ENCODE measurements around the gene FGFBP1.

Gene FGFBP1

GRCh38 chr4:15914291-15914690 lies 24.2 kb downstream of the FGFBP1 start:
- Histone ChIP-seq H3K27me3 (ENCODE audit: insufficient read depth, low read depth, severe bottlenecking) (no peaks in the 10 kb centered on the region), H3K9me3 (ENCODE audit: severe bottlenecking) (no peaks in the 10 kb centered on the region), H3K36me3 (no peaks in the 10 kb centered on the region), H3K27ac (no peak overlapping the region), H3K4me3 (ENCODE audit: low read depth, low read length) (no peak overlapping the region)
- no peak for TF ChIP-seq CTCF (IDR thresholded peaks at IDR 0.05; ENCODE audit: low read depth, low read length)
- DNase-seq: no peak

GRCh38 chr4:15913631-15913970 lies 24.9 kb downstream of the FGFBP1 start:
- Histone ChIP-seq H3K9me3 (ENCODE audit: severe bottlenecking) (no peaks in the 10 kb centered on the region), H3K27ac (no peak overlapping the region), H3K4me3 (ENCODE audit: low read depth, low read length) (no peak overlapping the region), H3K27me3 (ENCODE audit: insufficient read depth, low read depth, severe bottlenecking) (no peaks in the 10 kb centered on the region), H3K36me3 (no peaks in the 10 kb centered on the region)
- no peak for TF ChIP-seq CTCF (IDR thresholded peaks at IDR 0.05; ENCODE audit: low read depth, low read length)
- no peak for DNase-seq

- TF ChIP-seq CTCF (IDR thresholded peaks at IDR 0.05; ENCODE audit: low read depth, low read length): no peak
- DNase-seq: no peak
These were observed 25.4 kb downstream of the FGFBP1 start for GRCh38 chr4:15912961-15913630.

GRCh38 chr4:15912236-15912635 lies 26.3 kb downstream of the FGFBP1 start:
- Histone ChIP-seq H3K27me3 (ENCODE audit: insufficient read depth, low read depth, severe bottlenecking) (no peaks in the 10 kb centered on the region), H3K9me3 (ENCODE audit: severe bottlenecking) (no peaks in the 10 kb centered on the region), H3K27ac (no peak overlapping the region), H3K36me3 (no peaks in the 10 kb centered on the region), H3K4me3 (ENCODE audit: low read depth, low read length) (no peak overlapping the region)
- no peak for TF ChIP-seq CTCF (IDR thresholded peaks at IDR 0.05; ENCODE audit: low read depth, low read length)
- no peak for DNase-seq

More at GRCh38 chr4:15912961-15913630, 25.4 kb downstream of the FGFBP1 start:
- Histone ChIP-seq H3K9me3 (ENCODE audit: severe bottlenecking) (no peaks in the 10 kb centered on the region), H3K27ac (no peak overlapping the region), H3K36me3 (no peaks in the 10 kb centered on the region), H3K27me3 (ENCODE audit: insufficient read depth, low read depth, severe bottlenecking) (no peaks in the 10 kb centered on the region), H3K4me3 (ENCODE audit: low read depth, low read length) (no peak overlapping the region)

GRCh38 chr4:15910155-15910940 lies 28.2 kb downstream of the FGFBP1 start:
- no peak for TF ChIP-seq CTCF (IDR thresholded peaks at IDR 0.05; ENCODE audit: low read depth, low read length)
- H3K36me3 ChIP-seq: no peaks in the 10 kb centered on the region
- no peaks in the 10 kb centered on the region for H3K27me3 ChIP-seq (ENCODE audit: insufficient read depth, low read depth, severe bottlenecking)
- H3K9me3 ChIP-seq (ENCODE audit: severe bottlenecking): no peaks in the 10 kb centered on the region
- no peak overlapping the region for H3K4me3 ChIP-seq (ENCODE audit: low read depth, low read length)
- H3K27ac ChIP-seq: no peak overlapping the region
- DNase-seq: no peak

All from WERI-Rb-1 (cell line).